ENCODE data around the gene PRDM11. TPM values are rescaled to one million over a fixed set of nuclear protein-coding genes. Genes with fewer than 3 reads are reported as not detected.

PRDM11 gene
- total RNA-seq, 1 donor from 2014 or later = 15.2 TPM

GRCh38 chr11:45270946-45271716, 124.7 kb downstream of the PRDM11 start:
- TF ChIP-seq CTCF (IDR thresholded peaks at IDR 0.05) (no peak), POLR2A (IDR thresholded peaks at IDR 0.05) (no peak), POLR2AphosphoS5 (IDR thresholded peaks at IDR 0.05; ENCODE audit: insufficient read depth in 1 of 2, low read depth in 1 of 2) (no peak)
- H3K4me3 ChIP-seq = no peak overlapping the region
- no peak overlapping the region for H3K27ac ChIP-seq
- no peaks in the 10 kb centered on the region for H3K4me1 ChIP-seq
- no peak for DNase-seq (ENCODE audit: extremely low spot score in 2 of 2)
- H3K36me3 ChIP-seq = no peaks in the 10 kb centered on the region
- intact Hi-C loops (cut with DNase I) = no loop called here
- H3K27me3 ChIP-seq = no peaks in the 10 kb centered on the region
- no peaks in the 10 kb centered on the region for H3K9me3 ChIP-seq

GRCh38 chr11:45272701-45273100, 126.3 kb downstream of the PRDM11 start:
- Histone ChIP-seq H3K36me3 (no peaks in the 10 kb centered on the region), H3K9me3 (no peaks in the 10 kb centered on the region), H3K4me1 (no peaks in the 10 kb centered on the region), H3K27ac (no peak overlapping the region), H3K27me3 (no peaks in the 10 kb centered on the region), H3K4me3 (no peak overlapping the region)
- intact Hi-C loops (cut with DNase I) = no loop called here
- DNase-seq (ENCODE audit: extremely low spot score in 2 of 2) = no peak
- TF ChIP-seq CTCF (IDR thresholded peaks at IDR 0.05) (no peak), POLR2AphosphoS5 (IDR thresholded peaks at IDR 0.05; ENCODE audit: insufficient read depth in 1 of 2, low read depth in 1 of 2) (no peak), POLR2A (IDR thresholded peaks at IDR 0.05) (no peak)

GRCh38 chr11:45273509-45273908, 127.1 kb downstream of the PRDM11 start:
- Histone ChIP-seq H3K9me3 (no peaks in the 10 kb centered on the region), H3K27ac (no peak overlapping the region), H3K27me3 (no peaks in the 10 kb centered on the region), H3K4me1 (no peaks in the 10 kb centered on the region), H3K36me3 (no peaks in the 10 kb centered on the region), H3K4me3 (no peak overlapping the region)
- TF ChIP-seq POLR2A (IDR thresholded peaks at IDR 0.05) (no peak), CTCF (IDR thresholded peaks at IDR 0.05) (no peak), POLR2AphosphoS5 (IDR thresholded peaks at IDR 0.05; ENCODE audit: insufficient read depth in 1 of 2, low read depth in 1 of 2) (no peak)
- no peak for DNase-seq (ENCODE audit: extremely low spot score in 2 of 2)
- intact Hi-C loops (cut with DNase I) = no loop called here

GRCh38 chr11:45274206-45274605, 127.8 kb downstream of the PRDM11 start:
- Histone ChIP-seq H3K9me3 (no peaks in the 10 kb centered on the region), H3K36me3 (no peaks in the 10 kb centered on the region), H3K4me3 (no peak overlapping the region), H3K27ac (no peak overlapping the region), H3K27me3 (no peaks in the 10 kb centered on the region), H3K4me1 (no peaks in the 10 kb centered on the region)
- TF ChIP-seq POLR2AphosphoS5 (IDR thresholded peaks at IDR 0.05; ENCODE audit: insufficient read depth in 1 of 2, low read depth in 1 of 2) (no peak), POLR2A (IDR thresholded peaks at IDR 0.05) (no peak), CTCF (IDR thresholded peaks at IDR 0.05) (no peak)
- intact Hi-C loops (cut with DNase I) = no loop called here
- DNase-seq (ENCODE audit: extremely low spot score in 2 of 2) = no peak

- H3K9me3 ChIP-seq = no peaks in the 10 kb centered on the region
- no peaks in the 10 kb centered on the region for H3K4me1 ChIP-seq
- TF ChIP-seq POLR2A (IDR thresholded peaks at IDR 0.05) (no peak), POLR2AphosphoS5 (IDR thresholded peaks at IDR 0.05; ENCODE audit: insufficient read depth in 1 of 2, low read depth in 1 of 2) (no peak), CTCF (IDR thresholded peaks at IDR 0.05) (no peak)
- H3K27me3 ChIP-seq = no peaks in the 10 kb centered on the region
- H3K4me3 ChIP-seq = no peak overlapping the region
- H3K36me3 ChIP-seq = no peaks in the 10 kb centered on the region
- intact Hi-C loops (cut with DNase I) = no loop called here
- DNase-seq (ENCODE audit: extremely low spot score in 2 of 2) = no peak
- no peak overlapping the region for H3K27ac ChIP-seq
These were observed 129.4 kb downstream of the PRDM11 start for GRCh38 chr11:45275828-45276227.

All from vagina (tissue), 2 donors.